AG04449 (cell line): Measurements from ENCODE around the gene RNPEP.
A peak's percentile ranks its signal among the peaks of the same experiment; 100 is the strongest.

Source experiments
- CTCF ChIA-PET: fragments of 350-600 bp; formaldehyde crosslinking; extraction: SDS; loops from one replicate; lab custom pipeline; 2021; ENCODE audit warnings: antibody characterized with exemption; lab: Yijun Ruan, JAX
- POLR2A ChIA-PET: fragments of 400-600, 350-600 bp; formaldehyde crosslinking; extraction: SDS; loops from one replicate; lab custom pipeline; 2020; ENCODE audit warnings: antibody characterized with exemption, inconsistent platforms; lab: Yijun Ruan, JAX
- DNase-seq: peaks from one replicate; pipeline ENCODE4 v3.0.0-alpha.2; 2010; ENCODE audit warnings: low read depth, low spot score
- H3K4me3 ChIP-seq: 2 replicates; pipeline ENCODE4 v1.5.1; 2011; ENCODE audit warnings: low read depth, mild to moderate bottlenecking, control low read depth, low read length
- CTCF ChIP-seq: IDR thresholded peaks from one replicate; pipeline ENCODE4 v1.5.1; 2011; ENCODE audit warnings: mild to moderate bottlenecking, moderate library complexity, low read length, control low read depth, inconsistent platforms; ENCODE audit not compliant: insufficient read depth; ENCODE audit errors: missing control alignments

Gene RNPEP

GRCh38 chr1:202009326-202010179 lies 27.1 kb downstream of the RNPEP start:
- TF ChIP-seq CTCF: peak; percentile 74
- no peak overlapping the region for H3K4me3 ChIP-seq
- POLR2A ChIA-PET: no interaction called here

GRCh38 chr1:202010180-202011015 lies 27.9 kb downstream of the RNPEP start, which contains the start of gene ELF3:
Gene ELF3 (plus strand): TSS chr1:202010587. CDS start chr1:202011137, 550 bp downstream.
- ChIA-PET POLR2A (no interaction called here), CTCF (interaction anchor here (0.8 to 24.4 kb wide), 13 partner anchors 8 to 123 kb away, joined by 3 to 956 read pairs (median 4); partner anchors contain the start of genes GPR37L1 and RNPEP)
- H3K4me3 ChIP-seq: no peak within 1 kb of the TSS
- TF ChIP-seq CTCF: no peak
- no peak for DNase-seq

More at GRCh38 chr1:202009326-202010179, 27.1 kb downstream of the RNPEP start:
- CTCF ChIA-PET: interaction anchor here (0.6 to 24.4 kb wide), 18 partner anchors 7 to 124 kb away, joined by 3 to 956 read pairs (median 4); partner anchors contain the start of genes GPR37L1 and RNPEP
- DNase-seq: peak; percentile 41

- ChIA-PET POLR2A (no interaction called here), CTCF (interaction anchor here (1.1 to 24.4 kb wide), 5 partner anchors 9 to 122 kb away, joined by 4 to 956 read pairs (median 157); partner anchors contain the start of gene GPR37L1)
- no peak for TF ChIP-seq CTCF
- no peak for DNase-seq
- no peak overlapping the region for H3K4me3 ChIP-seq
Observed at GRCh38 chr1:202011994-202012393, 29.5 kb downstream of the RNPEP start.

GRCh38 chr1:202012544-202013478 lies 30.4 kb downstream of the RNPEP start:
- DNase-seq: no peak
- H3K4me3 ChIP-seq: no peak overlapping the region
- TF ChIP-seq CTCF: no peak
- CTCF ChIA-PET: interaction anchor here (1.1 to 24.4 kb wide), 5 partner anchors 10 to 121 kb away, joined by 4 to 956 read pairs (median 157); partner anchors contain the start of gene GPR37L1
- POLR2A ChIA-PET: no interaction called here

GRCh38 chr1:202013603-202014002 lies 31.2 kb downstream of the RNPEP start:
- DNase-seq: no peak
- CTCF ChIA-PET: interaction anchor here (1.0 to 24.4 kb wide), 5 partner anchors 11 to 120 kb away, joined by 4 to 956 read pairs (median 157); partner anchors contain the start of gene GPR37L1
- no peak for TF ChIP-seq CTCF
- POLR2A ChIA-PET: no interaction called here
- no peak overlapping the region for H3K4me3 ChIP-seq
